H1 (cell line): Measurements from ENCODE around the gene PSMD13. TPM values are rescaled to one million over a fixed set of nuclear protein-coding genes. Genes with fewer than 3 reads are reported as not detected.

Experiments used
- CTCF ChIA-PET: fragments of 300-600 bp; sonication (Branson Sonifier 250); formaldehyde crosslinking; loops from one replicate; lab custom pipeline; 2021; ENCODE audit not compliant: partially characterized antibody; lab: Charles Lee
- POLR2A ChIA-PET: fragments of 300-600 bp; sonication (Branson Sonifier 250); formaldehyde crosslinking; loops from one replicate; lab custom pipeline; 2021; ENCODE audit warnings: inconsistent platforms; ENCODE audit not compliant: partially characterized antibody; lab: Charles Lee
- DNase-seq, 2 experiments: peaks; one replicate each; pipeline versions ENCODE4 v3.0.0 to v3.0.0-alpha.2; 2010 to 2022; ENCODE audit warnings: low spot score in 2 of 2, low read depth in 1 of 2, mixed read lengths in 1 of 2
- FAIRE-seq: peaks from 2 replicates; lab custom pipeline; 2011; peaks lifted over from hg19 to GRCh38; lab: Jason Lieb, UNC
- H2AFZ ChIP-seq: 2 replicates; pipeline ENCODE4 v1.8.1; 2012; ENCODE audit warnings: low read length, inconsistent platforms
- H2AK5ac ChIP-seq: 2 replicates; pipeline ENCODE4 v1.6.1; 2013; ENCODE audit warnings: low read depth, low read length
- H2BK120ac ChIP-seq: replicated peaks from 2 replicates; pipeline ENCODE3; 2013; ENCODE audit warnings: low read depth, low read length, inconsistent platforms
- H2BK12ac ChIP-seq: 2 replicates; pipeline ENCODE4 v1.6.1; 2013; ENCODE audit warnings: low read depth, low read length
- H2BK15ac ChIP-seq: 2 replicates; pipeline ENCODE4 v1.6.1; 2013; ENCODE audit warnings: low read length
- H2BK20ac ChIP-seq: 2 replicates; pipeline ENCODE4 v1.6.1; 2013; ENCODE audit warnings: low read length
- H2BK5ac ChIP-seq: 2 replicates; pipeline ENCODE4 v1.6.1; 2013; ENCODE audit warnings: low read depth, low read length
- H3K14ac ChIP-seq: 2 replicates; pipeline ENCODE4 v1.6.1; 2013; ENCODE audit warnings: inconsistent platforms; ENCODE audit not compliant: insufficient read length
- H3K18ac ChIP-seq: 2 replicates; pipeline ENCODE4 v1.6.1; 2013; ENCODE audit warnings: low read length; ENCODE audit errors: extremely low read depth
- H3K23ac ChIP-seq: 2 replicates; pipeline ENCODE4 v1.6.1; 2013; ENCODE audit warnings: inconsistent platforms; ENCODE audit not compliant: insufficient read length
- H3K23me2 ChIP-seq: 2 replicates; pipeline ENCODE4 v1.6.1; 2013; ENCODE audit warnings: low read depth, low read length
- H3K27ac ChIP-seq: 2 replicates; pipeline ENCODE4 v1.6.1; 2011; ENCODE audit warnings: low read depth, low read length, inconsistent platforms
- H3K27me3 ChIP-seq, 4 experiments: replicated peaks in 1 of 4; 1 replicate in 1 of 4; 2 replicates in 3 of 4; pipeline versions ENCODE4 v1.6.1 to v1.8.1; 2011 to 2013; ENCODE audit warnings: low read length in 3 of 4, mild to moderate bottlenecking in 3 of 4, inconsistent platforms in 2 of 4, mixed read lengths in 2 of 4, moderate library complexity in 1 of 4; ENCODE audit not compliant: control insufficient read depth in 3 of 4, insufficient read depth in 3 of 4; ENCODE audit errors: extremely low read depth in 1 of 4
- H3K36me3 ChIP-seq, 4 experiments: 2 replicates each; pipeline versions ENCODE4 v1.6.1 to v1.8.1; 2011 to 2013; ENCODE audit warnings: mild to moderate bottlenecking in 4 of 4, low read length in 3 of 4, moderate library complexity in 2 of 4, control low read depth in 1 of 4, inconsistent platforms in 1 of 4; ENCODE audit not compliant: insufficient read depth in 4 of 4, control insufficient read depth in 2 of 4
- H3K4ac ChIP-seq: replicated peaks from 2 replicates; pipeline ENCODE3; 2013; ENCODE audit warnings: low read length, low read depth, mixed read lengths, inconsistent platforms; ENCODE audit not compliant: insufficient read length
- H3K4me1 ChIP-seq, 4 experiments: replicated peaks in 1 of 4; 1 replicate in 1 of 4; 2 replicates in 3 of 4; pipeline versions ENCODE4 v1.6.1 to v1.8.1; 2011 to 2013; ENCODE audit warnings: low read length in 3 of 4, inconsistent platforms in 2 of 4, mixed read lengths in 1 of 4; ENCODE audit not compliant: insufficient read depth in 4 of 4, control insufficient read depth in 3 of 4
- H3K4me2 ChIP-seq, 2 experiments: 2 replicates each; pipeline versions ENCODE4 v1.6.1 to v1.8.1; 2011 to 2013; ENCODE audit warnings: low read depth in 2 of 2, low read length in 2 of 2, control low read depth in 1 of 2, inconsistent platforms in 1 of 2, mild to moderate bottlenecking in 1 of 2; ENCODE audit not compliant: insufficient read depth in 1 of 2
- H3K4me3 ChIP-seq, 4 experiments: fragments of 200-600, 300-600 bp in 1 of 4; sonication (generic), shearing (Covaris generic), sonication (Bioruptor Twin) in 1 of 4; 2 replicates each; pipeline versions ENCODE4 v1.5.1 to v1.8.1; 2011 to 2016; ENCODE audit warnings: low read length in 4 of 4, low read depth in 3 of 4, control low read depth in 2 of 4, inconsistent platforms in 2 of 4, mild to moderate bottlenecking in 2 of 4, mixed read lengths in 1 of 4, moderate library complexity in 1 of 4; ENCODE audit not compliant: insufficient read depth in 2 of 4; ENCODE audit errors: extremely low read depth in 1 of 4
- H3K56ac ChIP-seq: replicated peaks from 2 replicates; pipeline ENCODE3; 2013; ENCODE audit warnings: low read depth, mild to moderate bottlenecking, mixed read lengths, low read length, inconsistent platforms; ENCODE audit not compliant: insufficient read length
- H3K79me1 ChIP-seq: 2 replicates; pipeline ENCODE4 v1.6.1; 2013; ENCODE audit warnings: low read depth, low read length, control low read depth
- H3K79me2 ChIP-seq, 2 experiments: 2 replicates each; pipeline versions ENCODE4 v1.6.1 to v1.8.1; 2012 to 2013; ENCODE audit warnings: low read length in 2 of 2, mild to moderate bottlenecking in 2 of 2, inconsistent platforms in 1 of 2; ENCODE audit not compliant: insufficient read depth in 2 of 2, control insufficient read depth in 1 of 2
- H3K9ac ChIP-seq, 4 experiments: replicated peaks in 1 of 4; 1 replicate in 1 of 4; 2 replicates in 3 of 4; pipeline versions ENCODE4 v1.6.1 to v1.8.1; 2011 to 2013; ENCODE audit warnings: low read depth in 3 of 4, low read length in 3 of 4, control low read depth in 2 of 4, mild to moderate bottlenecking in 2 of 4, moderate library complexity in 2 of 4, inconsistent platforms in 1 of 4; ENCODE audit errors: extremely low read depth in 1 of 4
- H3K9me3 ChIP-seq, 2 experiments: 2 replicates each; pipeline versions ENCODE4 v1.6.1 to v1.8.1; 2012 to 2013; ENCODE audit warnings: mild to moderate bottlenecking in 2 of 2, moderate library complexity in 2 of 2, control low read depth in 1 of 2, inconsistent platforms in 1 of 2, low read depth in 1 of 2, low read length in 1 of 2, mixed read lengths in 1 of 2; ENCODE audit not compliant: insufficient read depth in 2 of 2
- H4K20me1 ChIP-seq, 2 experiments: replicated peaks in 1 of 2; 2 replicates each; pipeline versions ENCODE3 to v1.8.1; 2011 to 2013; ENCODE audit warnings: inconsistent platforms in 2 of 2, low read length in 2 of 2, mild to moderate bottlenecking in 1 of 2; ENCODE audit not compliant: insufficient read depth in 2 of 2, control insufficient read depth in 1 of 2
- H4K5ac ChIP-seq: 2 replicates; pipeline ENCODE4 v1.6.1; 2013; ENCODE audit warnings: low read length, low read depth, mixed read lengths, inconsistent platforms; ENCODE audit not compliant: insufficient read length
- H4K8ac ChIP-seq: 2 replicates; pipeline ENCODE4 v1.8.0; 2013; ENCODE audit warnings: mild to moderate bottlenecking, moderate library complexity, low read length, inconsistent platforms; ENCODE audit not compliant: insufficient read depth; ENCODE audit errors: extremely low read depth
- H4K91ac ChIP-seq: replicated peaks from 2 replicates; pipeline ENCODE3; 2013; ENCODE audit warnings: low read length, mixed read lengths, inconsistent platforms; ENCODE audit not compliant: insufficient read length
- CBX5 ChIP-seq: fragments of 300-800, 300-1000 bp; sonication (generic); IDR thresholded peaks from 2 replicates; pipeline ENCODE4 v1.7.1; 2016; ENCODE audit warnings: antibody characterized with exemption, low read length, low read depth
- CREB1 ChIP-seq: IDR thresholded peaks from 2 replicates; pipeline ENCODE4 v1.6.1; 2012; ENCODE audit warnings: inconsistent platforms
- CTBP2 ChIP-seq: IDR thresholded peaks from 2 replicates; pipeline ENCODE4 v1.7.0; 2011; ENCODE audit warnings: borderline replicate concordance, mild to moderate bottlenecking, moderate library complexity, mixed read lengths, low read length; ENCODE audit not compliant: insufficient read depth, insufficient read length
- EGR1 ChIP-seq: IDR thresholded peaks from 2 replicates; pipeline ENCODE4 v1.6.1; 2011; ENCODE audit warnings: low read depth, low read length, borderline replicate concordance
- FOSL1 ChIP-seq: IDR thresholded peaks from 2 replicates; pipeline ENCODE4 v1.6.1; 2011; ENCODE audit warnings: mild to moderate bottlenecking, low read depth, low read length, moderate library complexity; ENCODE audit not compliant: insufficient read depth
- KDM4A ChIP-seq: IDR thresholded peaks from one replicate; pipeline ENCODE4 v1.7.1; 2012; ENCODE audit warnings: low read depth, mild to moderate bottlenecking, moderate library complexity, low read length, inconsistent platforms; ENCODE audit not compliant: severe bottlenecking
- MAX ChIP-seq: IDR thresholded peaks from 2 replicates; pipeline ENCODE4 v1.6.1; 2012; ENCODE audit warnings: inconsistent platforms
- POLR2A ChIP-seq, 2 experiments: IDR thresholded peaks; 1 replicate in 1 of 2; 2 replicates in 1 of 2; pipeline ENCODE4 v1.6.1; 2011; ENCODE audit warnings: low read depth in 2 of 2, low read length in 2 of 2, mild to moderate bottlenecking in 2 of 2; ENCODE audit errors: control extremely low read depth in 1 of 2
- RXRA ChIP-seq: IDR thresholded peaks from 2 replicates; pipeline ENCODE4 v1.6.1; 2011; ENCODE audit warnings: low read depth, mild to moderate bottlenecking, low read length, moderate library complexity; ENCODE audit not compliant: insufficient read depth
- SIRT6 ChIP-seq: IDR thresholded peaks from one replicate; pipeline ENCODE4 v1.7.1; 2012; ENCODE audit warnings: low read length, inconsistent platforms
- SUZ12 ChIP-seq: fragments of 200-600 bp; sonication (generic); IDR thresholded peaks from 2 replicates; pipeline ENCODE4 v1.6.1; 2012; ENCODE audit warnings: mild to moderate bottlenecking, inconsistent platforms, low read length, moderate library complexity, mixed read lengths
- TAF1 ChIP-seq: IDR thresholded peaks from 2 replicates; pipeline ENCODE4 v1.6.1; 2011; ENCODE audit warnings: mild to moderate bottlenecking, low read depth, low read length
- TCF12 ChIP-seq: IDR thresholded peaks from 2 replicates; pipeline ENCODE4 v1.6.1; 2011; ENCODE audit warnings: low read depth, mild to moderate bottlenecking, low read length
- WGBS, 2 experiments: shearing (Covaris generic) in 1 of 2; methylation state at CpG; one replicate each; pipeline versions ENCODE4 v1.1.6 to v1.1.7; 2013 to 2015; ENCODE audit warnings: low lambda C conversion rate in 2 of 2, mixed read lengths in 2 of 2, inconsistent platforms in 1 of 2, low coverage in 1 of 2, missing lambda C conversion rate in 1 of 2; ENCODE audit not compliant: insufficient replicate concordance in 2 of 2, insufficient coverage in 1 of 2, insufficient read length in 1 of 2; ENCODE audit errors: extremely low coverage in 1 of 2, missing lambda C conversion rate in 1 of 2; 5-methylcytosine and 5-hydroxymethylcytosine counted together
- polyA plus RNA-seq, 7 experiments: library from polyadenylated mRNA; depleted of rRNA in 3 of 7; stranded (reverse) in 5 of 7; unstranded in 2 of 7; fragments of >200 nt in 5 of 7; fragments of 200-250 nt in 2 of 7; gene quantifications; 1 replicate in 5 of 7; 2 replicates in 1 of 7; 4 replicates in 1 of 7; pipeline versions ENCODE4 v1.2.1 to v1.2.3, GENCODE V29; 2011 to 2013; ENCODE audit warnings: missing spikeins in 2 of 7, mixed read lengths in 2 of 7
- total RNA-seq: library from RNA; stranded (reverse); fragmentation: NEBNext Ultra II Directional; extraction: Animal tissue kit (Norgen Biotek cat#: 25700); gene quantifications from 2 replicates; pipeline ENCODE4 v1.2.1, GENCODE V29; 2021
- TF ChIP-seq, protein P1 (sequence below): IDR thresholded peaks from 2 replicates; pipeline ENCODE4 v1.6.1; 2012; ENCODE audit warnings: inconsistent platforms

The PSMD13 gene
- total and polyA plus RNA-seq, 2 of the 8 experiments (the other 6 are each of a cell fraction or from before 2014, with no cell fraction given) = 121 to 141 TPM

DNA sequence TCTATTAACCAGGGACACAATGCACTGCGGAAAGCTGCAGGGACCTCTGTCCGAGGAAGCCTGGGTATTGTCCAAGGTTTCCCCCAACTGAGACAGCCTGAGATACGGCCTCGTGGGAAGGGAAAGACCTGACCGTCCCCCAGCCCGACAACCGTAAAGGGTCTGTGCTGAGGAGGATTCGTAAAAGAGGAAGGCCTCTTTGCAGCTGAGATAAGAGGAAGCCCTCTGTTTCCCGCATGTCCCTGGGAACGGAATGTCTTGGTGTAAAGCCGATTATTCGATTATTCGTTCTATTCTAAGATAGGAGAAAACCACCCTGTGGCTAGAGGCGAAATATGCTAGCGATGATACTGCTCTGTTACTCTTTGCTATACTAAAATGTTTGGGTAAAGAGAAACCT is 34.8 kb upstream of the PSMD13 start:
- peaks cover 6% of the 10 kb centered on the region; the same call in 1 of the 2 replicates for H3K23me2 ChIP-seq
- peaks cover 0 to 10% (median 3%) of the 10 kb centered on the region in 4 experiments; a peak in 6 of 8 replicates for H3K36me3 ChIP-seq
- H3K9me3 ChIP-seq = peaks cover 0 to 9% of the 10 kb centered on the region in 2 experiments; a peak in 1 of 4 replicates
- POLR2A ChIA-PET = interaction anchor here (0.6 kb wide), 1 partner anchor 48 kb away, joined by 3 read pairs; no protein-coding TSS in a partner anchor
- no peak overlapping the region for H2BK120ac ChIP-seq
- no peak overlapping the region for H2BK15ac ChIP-seq
- no peak overlapping the region for H3K9ac ChIP-seq
- no peak overlapping the region for H4K91ac ChIP-seq
- H2AFZ ChIP-seq = no peak overlapping the region
- WGBS, 2 experiments = 86% methylated on average over 15 of the region's 15 CpGs; no CpG with 5 or more reads in 1 of the 2 experiments
- H3K4me2 ChIP-seq = no peak overlapping the region
- no peak overlapping the region for H2BK5ac ChIP-seq
- DNase-seq = no peak
- H4K20me1 ChIP-seq = peaks cover 0 to 27% of the 10 kb centered on the region in 2 experiments
- H4K5ac ChIP-seq = no peak overlapping the region
- peaks cover 0 to 12% of the 10 kb centered on the region in 2 experiments; a peak in 3 of 4 replicates for H3K79me2 ChIP-seq
- no peak overlapping the region for H3K56ac ChIP-seq
- CTCF ChIA-PET = interaction anchor here (2.0 kb wide), 1 partner anchor 161 kb away, joined by 7 read pairs; no protein-coding TSS in a partner anchor
- H3K27me3 ChIP-seq = no peaks in the 10 kb centered on the region
- no peak overlapping the region for H3K4me3 ChIP-seq
- H3K4ac ChIP-seq = no peak overlapping the region
- FAIRE-seq = no peak
- H4K8ac ChIP-seq = no peak overlapping the region
- H3K18ac ChIP-seq = no peak overlapping the region
- H2BK12ac ChIP-seq = no peak overlapping the region
- no peak overlapping the region for H3K27ac ChIP-seq
- H3K79me1 ChIP-seq = peaks cover 6% of the 10 kb centered on the region
- H2AK5ac ChIP-seq = no peak overlapping the region
- H3K4me1 ChIP-seq = peaks cover 0 to 7% (median 3%) of the 10 kb centered on the region in 4 experiments; a peak in 5 of 7 replicates
- no peak overlapping the region for H2BK20ac ChIP-seq
- no peak overlapping the region for H3K23ac ChIP-seq
- no peak overlapping the region for H3K14ac ChIP-seq
- TF ChIP-seq CTBP2 (no peak), SIRT6 (no peak), CREB1 (no peak), FOSL1 (no peak), EGR1 (no peak), MAX (no peak), CBX5 (no peak), SUZ12 (no peak), KDM4A (no peak), POLR2A (IDR thresholded peaks at IDR 0.05; ENCODE audit: control extremely low read depth in 1 of 2, low read depth in 2 of 2, low read length in 2 of 2) (no peak), TAF1 (no peak), RXRA (no peak), TCF12 (no peak)
- TF ChIP-seq, protein P1, sequence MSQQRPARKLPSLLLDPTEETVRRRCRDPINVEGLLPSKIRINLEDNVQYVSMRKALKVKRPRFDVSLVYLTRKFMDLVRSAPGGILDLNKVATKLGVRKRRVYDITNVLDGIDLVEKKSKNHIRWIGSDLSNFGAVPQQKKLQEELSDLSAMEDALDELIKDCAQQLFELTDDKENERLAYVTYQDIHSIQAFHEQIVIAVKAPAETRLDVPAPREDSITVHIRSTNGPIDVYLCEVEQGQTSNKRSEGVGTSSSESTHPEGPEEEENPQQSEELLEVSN = no peak
